Endothelial cell (in vitro differentiated cells): Measurements from ENCODE around the gene NFS1. TPM values are rescaled to one million over a fixed set of nuclear protein-coding genes. Genes with fewer than 3 reads are reported as not detected.

Source experiments
- DNase-seq: peaks from one replicate; pipeline ENCODE4 v3.0.0; 2021; ENCODE audit warnings: low spot score
- H3K27ac Mint-ChIP-seq: one replicate; pipeline ENCODE4 v1.8.0; 2021; ENCODE audit warnings: mixed read lengths, inconsistent platforms; ENCODE audit not compliant: unreplicated experiment
- H3K27me3 Mint-ChIP-seq: one replicate; pipeline ENCODE4 v1.8.0; 2021; ENCODE audit warnings: mild to moderate bottlenecking, moderate library complexity, mixed read lengths, inconsistent platforms; ENCODE audit not compliant: unreplicated experiment
- H3K36me3 Mint-ChIP-seq: one replicate; pipeline ENCODE4 v1.8.0; 2021; ENCODE audit warnings: mild to moderate bottlenecking, low read depth, mixed read lengths, inconsistent platforms; ENCODE audit not compliant: unreplicated experiment
- H3K4me1 Mint-ChIP-seq: one replicate; pipeline ENCODE4 v1.8.0; 2021; ENCODE audit warnings: mild to moderate bottlenecking, mixed read lengths, inconsistent platforms; ENCODE audit not compliant: unreplicated experiment
- H3K4me3 Mint-ChIP-seq: one replicate; pipeline ENCODE4 v1.8.0; 2021; ENCODE audit warnings: mild to moderate bottlenecking, mixed read lengths, inconsistent platforms; ENCODE audit not compliant: unreplicated experiment
- H3K9me3 Mint-ChIP-seq: one replicate; pipeline ENCODE4 v1.8.0; 2021; ENCODE audit warnings: mixed read lengths, inconsistent platforms; ENCODE audit not compliant: unreplicated experiment
- CTCF ChIP-seq: fragments of 200-600 bp; sonication (generic); IDR thresholded peaks from one replicate; pipeline ENCODE4 v1.5.0; 2021; ENCODE audit warnings: antibody characterized with exemption; ENCODE audit not compliant: unreplicated experiment
- total RNA-seq: library from RNA; stranded (reverse); fragmentation: NEBNext Ultra II Directional; extraction: Animal tissue kit (Norgen Biotek cat#: 25700); gene quantifications from one replicate; pipeline ENCODE4 v1.2.1, GENCODE V29; 2021; ENCODE audit not compliant: unreplicated experiment

NFS1 gene
- total RNA-seq, 1 donor from 2014 or later: 18.3 TPM

GRCh38 chr20:35704514-35705261, 5.5 kb upstream of the NFS1 start:
- H3K27me3 Mint-ChIP-seq: no peaks in the 10 kb centered on the region
- peak overlapping the region; percentile 74 for H3K4me3 Mint-ChIP-seq
- no peak for DNase-seq
- no peaks in the 10 kb centered on the region for H3K9me3 Mint-ChIP-seq
- TF ChIP-seq CTCF: no peak
- no peak overlapping the region for H3K27ac Mint-ChIP-seq
- peaks cover 30% of the 10 kb centered on the region for H3K36me3 Mint-ChIP-seq
- peaks cover 11% of the 10 kb centered on the region for H3K4me1 Mint-ChIP-seq

GRCh38 chr20:35702824-35703695, 3.9 kb upstream of the NFS1 start:
- no peak for DNase-seq
- Mint-ChIP-seq H3K27me3 (peaks cover 10% of the 10 kb centered on the region), H3K36me3 (peaks cover 29% of the 10 kb centered on the region), H3K4me1 (peaks cover 21% of the 10 kb centered on the region), H3K4me3 (peak overlapping the region; percentile 37), H3K9me3 (no peaks in the 10 kb centered on the region), H3K27ac (no peak overlapping the region)
- no peak for TF ChIP-seq CTCF

GRCh38 chr20:35702051-35702823, 3.1 kb upstream of the NFS1 start:
- Mint-ChIP-seq H3K27me3 (peaks cover 10% of the 10 kb centered on the region), H3K4me3 (peak overlapping the region; percentile 37), H3K27ac (no peak overlapping the region), H3K4me1 (peaks cover 29% of the 10 kb centered on the region), H3K36me3 (peaks cover 29% of the 10 kb centered on the region), H3K9me3 (no peaks in the 10 kb centered on the region)
- TF ChIP-seq CTCF: no peak
- no peak for DNase-seq

GRCh38 chr20:35700625-35701148, 1.5 kb upstream of the NFS1 start:
- Mint-ChIP-seq H3K36me3 (peaks cover 34% of the 10 kb centered on the region), H3K27me3 (peaks cover 10% of the 10 kb centered on the region), H3K4me1 (peaks cover 30% of the 10 kb centered on the region), H3K9me3 (no peaks in the 10 kb centered on the region), H3K27ac (peak overlapping the region; percentile 89), H3K4me3 (peak overlapping the region; percentile 95)
- no peak for DNase-seq
- TF ChIP-seq CTCF: no peak
